Measurements from ENCODE around the gene SLC6A6. TPM values are rescaled to one million over a fixed set of nuclear protein-coding genes. Genes with fewer than 3 reads are reported as not detected.

The SLC6A6 gene
- total RNA-seq, 1 experiment from 2014 or later: 211 TPM

GRCh38 chr3:14452740-14453710 is 50.6 kb downstream of the SLC6A6 start:
- Mint-ChIP-seq H3K27ac (no peak overlapping the region), H3K4me3 (no peak overlapping the region), H3K27me3 (ENCODE audit: low read depth) (no peaks in the 10 kb centered on the region), H3K36me3 (peaks cover 61% of the 10 kb centered on the region), H3K9me3 (peaks cover under 1% of the 10 kb centered on the region; the same call in 1 of the 2 replicates), H3K4me1 (peaks cover 10% of the 10 kb centered on the region)
- CTCF ChIA-PET: interaction anchor here (0.7 to 0.8 kb wide), 2 partner anchors 15 to 192 kb away, joined by 3 read pairs; no protein-coding TSS in a partner anchor
- DNase-seq (ENCODE audit: low spot score): no peak
- POLR2A ChIA-PET: interaction anchor here (0.6 kb wide), 1 partner anchor 29 kb away, joined by 3 read pairs; no protein-coding TSS in a partner anchor
- ATAC-seq: no peak
- TF ChIP-seq AR (CRISPR knock-in tag; IDR thresholded peaks at IDR 0.05) (no peak), CREB1 (CRISPR knock-in tag; IDR thresholded peaks at IDR 0.05) (no peak), SOX15 (CRISPR knock-in tag; IDR thresholded peaks at IDR 0.05) (no peak), FOXJ3 (CRISPR knock-in tag; IDR thresholded peaks at IDR 0.05; ENCODE audit: borderline replicate concordance) (no peak), JUN (CRISPR knock-in tag; IDR thresholded peaks at IDR 0.05) (no peak), PREB (CRISPR knock-in tag; IDR thresholded peaks at IDR 0.05; ENCODE audit: borderline replicate concordance) (no peak), NR1H2 (CRISPR knock-in tag; IDR thresholded peaks at IDR 0.05) (no peak), EMX1 (CRISPR knock-in tag; IDR thresholded peaks at IDR 0.05) (no peak), ZNF138 (CRISPR knock-in tag; conservative IDR thresholded peaks at IDR 0.05) (no peak), ARID4B (CRISPR knock-in tag; IDR thresholded peaks at IDR 0.05; ENCODE audit: borderline replicate concordance) (no peak), ATF1 (CRISPR knock-in tag; IDR thresholded peaks at IDR 0.05) (no peak), NFATC4 (CRISPR knock-in tag; IDR thresholded peaks at IDR 0.05) (no peak), MXD4 (CRISPR knock-in tag; IDR thresholded peaks at IDR 0.05; ENCODE audit: borderline replicate concordance) (no peak), SP1 (CRISPR knock-in tag; conservative IDR thresholded peaks at IDR 0.05) (no peak), TEAD1 (CRISPR knock-in tag; IDR thresholded peaks at IDR 0.05) (no peak), ZBTB21 (CRISPR knock-in tag; IDR thresholded peaks at IDR 0.05; ENCODE audit: borderline replicate concordance) (no peak)
- TF ChIP-seq, protein P1, sequence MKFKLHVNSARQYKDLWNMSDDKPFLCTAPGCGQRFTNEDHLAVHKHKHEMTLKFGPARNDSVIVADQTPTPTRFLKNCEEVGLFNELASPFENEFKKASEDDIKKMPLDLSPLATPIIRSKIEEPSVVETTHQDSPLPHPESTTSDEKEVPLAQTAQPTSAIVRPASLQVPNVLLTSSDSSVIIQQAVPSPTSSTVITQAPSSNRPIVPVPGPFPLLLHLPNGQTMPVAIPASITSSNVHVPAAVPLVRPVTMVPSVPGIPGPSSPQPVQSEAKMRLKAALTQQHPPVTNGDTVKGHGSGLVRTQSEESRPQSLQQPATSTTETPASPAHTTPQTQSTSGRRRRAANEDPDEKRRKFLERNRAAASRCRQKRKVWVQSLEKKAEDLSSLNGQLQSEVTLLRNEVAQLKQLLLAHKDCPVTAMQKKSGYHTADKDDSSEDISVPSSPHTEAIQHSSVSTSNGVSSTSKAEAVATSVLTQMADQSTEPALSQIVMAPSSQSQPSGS (CRISPR knock-in tag; IDR thresholded peaks at IDR 0.05; ENCODE audit: borderline replicate concordance, low read depth): no peak
- TF ChIP-seq, protein P2, sequence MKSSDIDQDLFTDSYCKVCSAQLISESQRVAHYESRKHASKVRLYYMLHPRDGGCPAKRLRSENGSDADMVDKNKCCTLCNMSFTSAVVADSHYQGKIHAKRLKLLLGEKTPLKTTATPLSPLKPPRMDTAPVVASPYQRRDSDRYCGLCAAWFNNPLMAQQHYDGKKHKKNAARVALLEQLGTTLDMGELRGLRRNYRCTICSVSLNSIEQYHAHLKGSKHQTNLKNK (CRISPR knock-in tag; IDR thresholded peaks at IDR 0.05): no peak
- TF ChIP-seq, protein P3, sequence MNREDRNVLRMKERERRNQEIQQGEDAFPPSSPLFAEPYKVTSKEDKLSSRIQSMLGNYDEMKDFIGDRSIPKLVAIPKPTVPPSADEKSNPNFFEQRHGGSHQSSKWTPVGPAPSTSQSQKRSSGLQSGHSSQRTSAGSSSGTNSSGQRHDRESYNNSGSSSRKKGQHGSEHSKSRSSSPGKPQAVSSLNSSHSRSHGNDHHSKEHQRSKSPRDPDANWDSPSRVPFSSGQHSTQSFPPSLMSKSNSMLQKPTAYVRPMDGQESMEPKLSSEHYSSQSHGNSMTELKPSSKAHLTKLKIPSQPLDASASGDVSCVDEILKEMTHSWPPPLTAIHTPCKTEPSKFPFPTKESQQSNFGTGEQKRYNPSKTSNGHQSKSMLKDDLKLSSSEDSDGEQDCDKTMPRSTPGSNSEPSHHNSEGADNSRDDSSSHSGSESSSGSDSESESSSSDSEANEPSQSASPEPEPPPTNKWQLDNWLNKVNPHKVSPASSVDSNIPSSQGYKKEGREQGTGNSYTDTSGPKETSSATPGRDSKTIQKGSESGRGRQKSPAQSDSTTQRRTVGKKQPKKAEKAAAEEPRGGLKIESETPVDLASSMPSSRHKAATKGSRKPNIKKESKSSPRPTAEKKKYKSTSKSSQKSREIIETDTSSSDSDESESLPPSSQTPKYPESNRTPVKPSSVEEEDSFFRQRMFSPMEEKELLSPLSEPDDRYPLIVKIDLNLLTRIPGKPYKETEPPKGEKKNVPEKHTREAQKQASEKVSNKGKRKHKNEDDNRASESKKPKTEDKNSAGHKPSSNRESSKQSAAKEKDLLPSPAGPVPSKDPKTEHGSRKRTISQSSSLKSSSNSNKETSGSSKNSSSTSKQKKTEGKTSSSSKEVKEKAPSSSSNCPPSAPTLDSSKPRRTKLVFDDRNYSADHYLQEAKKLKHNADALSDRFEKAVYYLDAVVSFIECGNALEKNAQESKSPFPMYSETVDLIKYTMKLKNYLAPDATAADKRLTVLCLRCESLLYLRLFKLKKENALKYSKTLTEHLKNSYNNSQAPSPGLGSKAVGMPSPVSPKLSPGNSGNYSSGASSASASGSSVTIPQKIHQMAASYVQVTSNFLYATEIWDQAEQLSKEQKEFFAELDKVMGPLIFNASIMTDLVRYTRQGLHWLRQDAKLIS (CRISPR knock-in tag; IDR thresholded peaks at IDR 0.05; ENCODE audit: borderline replicate concordance): no peak
- TF ChIP-seq, protein P4, sequence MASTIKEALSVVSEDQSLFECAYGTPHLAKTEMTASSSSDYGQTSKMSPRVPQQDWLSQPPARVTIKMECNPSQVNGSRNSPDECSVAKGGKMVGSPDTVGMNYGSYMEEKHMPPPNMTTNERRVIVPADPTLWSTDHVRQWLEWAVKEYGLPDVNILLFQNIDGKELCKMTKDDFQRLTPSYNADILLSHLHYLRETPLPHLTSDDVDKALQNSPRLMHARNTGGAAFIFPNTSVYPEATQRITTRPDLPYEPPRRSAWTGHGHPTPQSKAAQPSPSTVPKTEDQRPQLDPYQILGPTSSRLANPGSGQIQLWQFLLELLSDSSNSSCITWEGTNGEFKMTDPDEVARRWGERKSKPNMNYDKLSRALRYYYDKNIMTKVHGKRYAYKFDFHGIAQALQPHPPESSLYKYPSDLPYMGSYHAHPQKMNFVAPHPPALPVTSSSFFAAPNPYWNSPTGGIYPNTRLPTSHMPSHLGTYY (CRISPR knock-in tag; IDR thresholded peaks at IDR 0.05): no peak
